Urinary bladder (tissue), 4 donors: ENCODE results near the gene OR51I1. TPM values are rescaled to one million over a fixed set of nuclear protein-coding genes. Genes with fewer than 3 reads are reported as not detected.

Experiments used
- DNase-seq: peaks from one replicate; pipeline ENCODE4 v3.0.0-alpha.2; 2015; ENCODE audit errors: extremely low spot score
- H3K27ac ChIP-seq: one replicate; pipeline ENCODE4 v1.5.1; 2013; ENCODE audit warnings: low read depth, mild to moderate bottlenecking, moderate library complexity
- H3K36me3 ChIP-seq: one replicate; pipeline ENCODE4 v1.6.1; 2013; ENCODE audit warnings: mild to moderate bottlenecking, moderate library complexity; ENCODE audit not compliant: insufficient read depth
- H3K4me1 ChIP-seq: one replicate; pipeline ENCODE4 v1.6.1; 2013; ENCODE audit warnings: mild to moderate bottlenecking, moderate library complexity; ENCODE audit not compliant: insufficient read depth
- H3K4me3 ChIP-seq: one replicate; pipeline ENCODE4 v1.5.1; 2013; ENCODE audit warnings: low read depth, low read length
- WGBS: extraction: QIAGEN DNeasy Blood & Tissue Kit; methylation state at CpG from one replicate; pipeline ENCODE4 v1.1.7; 2013; 5-methylcytosine and 5-hydroxymethylcytosine counted together
- polyA plus RNA-seq: library from polyadenylated mRNA; stranded (reverse); fragments of 200-250 nt; gene quantifications from one replicate; pipeline ENCODE4 v1.2.3, GENCODE V29; 2013
- total RNA-seq: library from RNA; depleted of rRNA; stranded (reverse); fragments of >200 nt; gene quantifications from one replicate; pipeline ENCODE4 v1.2.3, GENCODE V29; 2014
- donor health status: healthy with polysubstance abuse.
- donor health status: healthy.

Gene OR51I1, protein sequence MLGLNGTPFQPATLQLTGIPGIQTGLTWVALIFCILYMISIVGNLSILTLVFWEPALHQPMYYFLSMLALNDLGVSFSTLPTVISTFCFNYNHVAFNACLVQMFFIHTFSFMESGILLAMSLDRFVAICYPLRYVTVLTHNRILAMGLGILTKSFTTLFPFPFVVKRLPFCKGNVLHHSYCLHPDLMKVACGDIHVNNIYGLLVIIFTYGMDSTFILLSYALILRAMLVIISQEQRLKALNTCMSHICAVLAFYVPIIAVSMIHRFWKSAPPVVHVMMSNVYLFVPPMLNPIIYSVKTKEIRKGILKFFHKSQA
- 0.63 TPM for total RNA-seq
- polyA plus RNA-seq, result not detected

GRCh38 chr11:5441414-5441813, at the start of gene OR51I1:
Gene OR51I1, minus strand, starts transcription at chr11:5441514. Its CDS starts 0 bp downstream, at chr11:5441514.
- 36% methylated on average over 2 of the region's 2 CpGs for WGBS

GRCh38 chr11:5489576-5490357, 48.5 kb upstream of the OR51I1 start:
- no peak for DNase-seq
- Histone ChIP-seq H3K36me3 (no peaks in the 10 kb centered on the region), H3K4me3 (no peak overlapping the region), H3K27ac (no peak overlapping the region), H3K4me1 (no peaks in the 10 kb centered on the region)
- 54% methylated on average over 5 of the region's 5 CpGs for WGBS

More at GRCh38 chr11:5441414-5441813, at the start of gene OR51I1:
- H3K36me3 ChIP-seq, result no peaks in the 10 kb centered on the region
- H3K4me1 ChIP-seq, result no peaks in the 10 kb centered on the region
- DNase-seq, result no peak
- H3K27ac ChIP-seq, result no peak within 1 kb of the TSS
- H3K4me3 ChIP-seq, result no peak within 1 kb of the TSS

DNA sequence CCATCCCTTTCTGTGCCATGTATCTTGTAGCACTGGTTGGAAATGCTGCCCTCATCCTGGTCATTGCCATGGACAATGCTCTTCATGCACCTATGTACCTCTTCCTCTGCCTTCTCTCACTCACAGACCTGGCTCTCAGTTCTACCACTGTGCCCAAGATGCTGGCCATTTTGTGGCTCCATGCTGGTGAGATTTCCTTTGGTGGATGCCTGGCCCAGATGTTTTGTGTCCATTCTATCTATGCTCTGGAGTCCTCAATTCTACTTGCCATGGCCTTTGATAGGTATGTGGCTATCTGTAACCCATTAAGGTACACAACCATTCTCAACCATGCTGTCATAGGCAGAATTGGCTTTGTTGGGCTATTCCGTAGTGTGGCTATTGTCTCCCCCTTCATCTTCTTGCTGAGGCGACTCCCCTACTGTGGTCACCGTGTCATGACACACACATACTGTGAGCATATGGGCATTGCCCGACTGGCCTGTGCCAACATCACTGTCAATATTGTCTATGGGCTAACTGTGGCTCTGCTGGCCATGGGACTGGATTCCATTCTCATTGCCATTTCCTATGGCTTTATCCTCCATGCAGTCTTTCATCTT, 47.6 kb upstream of the OR51I1 start:
- Histone ChIP-seq H3K4me1 (no peaks in the 10 kb centered on the region), H3K4me3 (no peak overlapping the region), H3K36me3 (no peaks in the 10 kb centered on the region), H3K27ac (no peak overlapping the region)
- WGBS, result 96% methylated on average over 4 of the region's 4 CpGs
- no peak for DNase-seq

DNA sequence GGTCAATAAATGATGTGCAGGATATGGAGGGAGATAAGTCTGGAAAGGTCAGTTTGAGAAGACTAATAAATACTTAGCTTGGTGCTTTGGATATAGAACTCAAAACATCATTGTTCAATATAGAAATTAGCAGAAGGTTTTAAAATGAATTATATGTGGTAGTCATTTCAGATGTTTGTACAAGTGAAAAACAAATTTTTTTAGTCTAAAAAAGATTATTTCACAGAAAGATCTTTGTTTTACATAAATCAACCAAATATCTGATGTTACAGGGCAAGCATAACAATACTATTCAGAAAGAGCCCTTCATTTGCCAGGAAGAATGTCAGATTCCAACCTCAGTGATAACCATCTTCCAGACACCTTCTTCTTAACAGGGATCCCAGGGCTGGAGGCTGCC, 47.1 kb upstream of the OR51I1 start, which contains the start of gene OR52D1:
OR52D1 (plus strand) TSS at position 301 of the 400 bp plus-strand sequence; CDS start at position 323, 22 bp downstream.
- Histone ChIP-seq H3K4me3 (no peak within 1 kb of the TSS), H3K36me3 (no peaks in the 10 kb centered on the region), H3K4me1 (no peaks in the 10 kb centered on the region), H3K27ac (no peak within 1 kb of the TSS)
- no peak for DNase-seq

- no peak overlapping the region for H3K4me3 ChIP-seq
- no peaks in the 10 kb centered on the region for H3K4me1 ChIP-seq
- DNase-seq, result no peak
- no peaks in the 10 kb centered on the region for H3K36me3 ChIP-seq
- no peak overlapping the region for H3K27ac ChIP-seq
- 69% methylated on average over 3 of the region's 3 CpGs for WGBS
These were observed 45.1 kb upstream of the OR51I1 start for GRCh38 chr11:5486421-5486820.

DNA sequence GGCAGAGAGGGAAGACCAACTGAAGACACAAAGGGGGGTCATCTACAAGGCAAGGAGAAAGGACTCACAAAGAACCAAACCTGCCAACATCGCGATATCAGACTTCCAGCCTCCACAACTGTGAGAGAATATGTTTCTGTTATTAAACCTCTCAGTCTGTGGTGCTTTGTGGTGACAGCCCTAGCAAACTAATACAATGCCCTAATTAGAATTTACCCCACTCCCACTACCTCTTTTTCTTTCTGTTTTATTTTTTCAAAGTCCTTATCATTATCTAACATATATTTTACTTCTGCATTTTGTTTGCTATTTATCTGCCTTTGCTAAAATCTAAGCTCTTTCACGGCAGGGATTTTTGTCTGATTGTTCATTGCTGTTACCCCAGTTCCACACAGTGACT, 44.7 kb upstream of the OR51I1 start:
- Histone ChIP-seq H3K4me1 (no peaks in the 10 kb centered on the region), H3K36me3 (no peaks in the 10 kb centered on the region), H3K4me3 (no peak overlapping the region), H3K27ac (no peak overlapping the region)
- no peak for DNase-seq
- 87% methylated on average over 3 of the region's 3 CpGs for WGBS

- Histone ChIP-seq H3K27ac (no peak overlapping the region), H3K4me1 (no peaks in the 10 kb centered on the region), H3K4me3 (no peak overlapping the region), H3K36me3 (no peaks in the 10 kb centered on the region)
- no peak for DNase-seq
- WGBS, result 29% methylated on average over 2 of the region's 2 CpGs
These were observed 35.0 kb upstream of the OR51I1 start for GRCh38 chr11:5476186-5476819.

- Histone ChIP-seq H3K4me3 (no peak overlapping the region), H3K27ac (no peak overlapping the region), H3K36me3 (no peaks in the 10 kb centered on the region), H3K4me1 (no peaks in the 10 kb centered on the region)
- DNase-seq, result no peak
These were observed 32.6 kb upstream of the OR51I1 start for GRCh38 chr11:5473921-5474320.

- Histone ChIP-seq H3K4me1 (no peaks in the 10 kb centered on the region), H3K27ac (no peak overlapping the region), H3K36me3 (no peaks in the 10 kb centered on the region), H3K4me3 (no peak overlapping the region)
- no peak for DNase-seq
- 64% methylated on average over 2 of the region's 2 CpGs for WGBS
These were observed 26.2 kb upstream of the OR51I1 start for GRCh38 chr11:5467527-5467926.

GRCh38 chr11:5460983-5461621, 19.8 kb upstream of the OR51I1 start:
- WGBS, result 88% methylated on average over 14 of the region's 14 CpGs
- H3K36me3 ChIP-seq, result no peaks in the 10 kb centered on the region
- no peak for DNase-seq
- no peak overlapping the region for H3K27ac ChIP-seq
- no peak overlapping the region for H3K4me3 ChIP-seq
- H3K4me1 ChIP-seq, result no peaks in the 10 kb centered on the region

DNA sequence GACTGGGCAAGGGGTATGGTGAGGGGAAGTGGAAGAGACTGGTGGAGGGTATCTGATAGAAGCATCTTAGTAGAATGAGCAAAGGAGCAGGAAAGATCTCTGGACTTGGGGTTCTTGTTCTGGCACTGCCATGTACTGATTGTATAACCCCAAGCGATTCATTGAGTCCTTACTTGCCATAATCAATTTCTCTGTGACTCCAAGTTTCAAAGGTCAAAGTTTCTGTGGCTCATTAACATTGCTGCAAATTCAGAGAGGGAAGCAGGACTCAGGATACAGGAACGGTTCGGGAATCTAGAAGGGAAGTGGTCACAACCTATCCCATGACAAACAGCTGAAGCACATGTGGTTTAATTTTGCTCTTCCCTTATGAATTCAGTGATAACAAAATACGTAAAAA, 8.1 kb upstream of the OR51I1 start:
- WGBS, result 78% methylated on average over 4 of the region's 4 CpGs
- H3K27ac ChIP-seq, result no peak overlapping the region
- DNase-seq, result no peak
- no peaks in the 10 kb centered on the region for H3K4me1 ChIP-seq
- H3K36me3 ChIP-seq, result no peaks in the 10 kb centered on the region
- H3K4me3 ChIP-seq, result no peak overlapping the region

DNA sequence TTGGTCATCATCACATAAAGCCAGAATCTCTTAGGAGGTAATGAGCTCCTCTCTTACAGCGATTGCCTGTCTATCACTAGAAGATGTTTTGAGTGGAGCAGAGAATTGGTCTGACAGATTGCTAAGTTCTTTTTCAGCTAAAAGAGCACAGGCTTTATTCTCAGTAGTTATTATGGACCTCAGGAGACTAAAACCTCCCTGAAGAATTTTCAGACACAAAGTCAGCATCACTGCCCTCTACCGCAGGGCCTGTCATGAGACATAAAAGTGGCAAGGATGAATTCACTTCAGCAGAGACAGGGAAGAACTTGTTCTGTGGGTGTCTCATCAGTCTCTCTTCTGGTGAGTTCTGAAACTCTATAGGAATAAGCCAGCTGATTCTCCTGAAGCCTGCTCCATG, 7.7 kb upstream of the OR51I1 start, which contains the start of gene OR51I2:
OR51I2 (plus strand) TSS at position 301 of the 400 bp plus-strand sequence. CDS start 4,166 bp downstream, outside the sequence.
- Histone ChIP-seq H3K27ac (no peak within 1 kb of the TSS), H3K36me3 (no peaks in the 10 kb centered on the region), H3K4me1 (no peaks in the 10 kb centered on the region), H3K4me3 (no peak within 1 kb of the TSS)
- DNase-seq, result no peak
- whole genome bisulfite sequencing, result 97% methylated on average over 2 of the region's 2 CpGs

DNA sequence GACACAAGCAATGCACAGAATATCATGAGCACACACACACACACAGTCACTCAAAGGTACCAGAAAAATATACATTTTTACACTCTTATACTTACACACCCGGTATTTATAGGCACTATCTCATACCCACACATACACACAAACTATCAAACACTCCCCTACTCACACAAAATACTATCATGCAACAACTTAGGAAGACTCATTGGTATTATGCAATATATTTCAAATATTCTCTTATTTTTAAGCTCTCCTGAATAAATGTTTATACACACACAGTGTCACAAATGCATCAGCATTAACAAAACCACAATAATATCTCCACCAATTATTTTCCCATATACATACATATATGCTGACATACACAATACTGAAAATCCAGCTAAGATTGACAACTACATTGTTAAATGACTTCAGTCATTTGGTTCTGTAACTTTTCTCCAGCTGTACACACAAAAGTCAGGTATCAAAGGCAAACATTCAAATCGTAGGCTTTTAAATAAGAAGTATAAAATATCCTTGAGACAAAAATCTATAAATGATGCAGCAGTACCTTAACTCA, 2.6 kb upstream of the OR51I1 start:
- WGBS, result 71% methylated on average over 2 of the region's 2 CpGs
- no peak for DNase-seq
- Histone ChIP-seq H3K4me3 (no peak overlapping the region), H3K27ac (no peak overlapping the region), H3K36me3 (no peaks in the 10 kb centered on the region), H3K4me1 (no peaks in the 10 kb centered on the region)
